ENCODE measurements around the gene KCNH5. TPM values are rescaled to one million over a fixed set of nuclear protein-coding genes. Genes with fewer than 3 reads are reported as not detected.

KCNH5 gene
- polyA plus RNA-seq, 1 of the 3 experiments (the other 2 are of a cell fraction), result not detected

GRCh38 chr14:63006531-63006930 is 38.7 kb downstream of the KCNH5 start:
- H2AFZ ChIP-seq (ENCODE audit: low read depth), result no peak overlapping the region
- H3K9ac ChIP-seq, result no peak overlapping the region
- DNase-seq, result no peak
- H3K9me2 ChIP-seq, result no peaks in the 10 kb centered on the region
- no peak overlapping the region for H3K4me3 ChIP-seq (ENCODE audit: low read depth in 2 of 2, low read length in 1 of 2)
- H3K27ac ChIP-seq (ENCODE audit: low read depth in 2 of 2, low read length in 1 of 2), result no peak overlapping the region
- no peaks in the 10 kb centered on the region for H3K4me1 ChIP-seq (ENCODE audit: control insufficient read depth in 1 of 2, insufficient read depth in 2 of 2, low read depth in 1 of 2, low read length in 1 of 2)
- POLR2A ChIA-PET, result no interaction called here
- H3K9me3 ChIP-seq, result no peaks in the 10 kb centered on the region
- CTCF ChIA-PET, result interaction anchor here (0.9 kb wide), 1 partner anchor 9 kb away, joined by 3 read pairs; no protein-coding TSS in a partner anchor
- no peaks in the 10 kb centered on the region for H3K79me2 ChIP-seq (ENCODE audit: insufficient read depth)
- no peak overlapping the region for H3K4me2 ChIP-seq
- no peaks in the 10 kb centered on the region for H3K27me3 ChIP-seq (ENCODE audit: insufficient read depth)
- TF ChIP-seq RFX5 (IDR thresholded peaks at IDR 0.05; ENCODE audit: low read length), result no peak
- TF ChIP-seq REST (IDR thresholded peaks at IDR 0.05; ENCODE audit: low read depth, low read length), result no peak
- TF ChIP-seq, protein P1, sequence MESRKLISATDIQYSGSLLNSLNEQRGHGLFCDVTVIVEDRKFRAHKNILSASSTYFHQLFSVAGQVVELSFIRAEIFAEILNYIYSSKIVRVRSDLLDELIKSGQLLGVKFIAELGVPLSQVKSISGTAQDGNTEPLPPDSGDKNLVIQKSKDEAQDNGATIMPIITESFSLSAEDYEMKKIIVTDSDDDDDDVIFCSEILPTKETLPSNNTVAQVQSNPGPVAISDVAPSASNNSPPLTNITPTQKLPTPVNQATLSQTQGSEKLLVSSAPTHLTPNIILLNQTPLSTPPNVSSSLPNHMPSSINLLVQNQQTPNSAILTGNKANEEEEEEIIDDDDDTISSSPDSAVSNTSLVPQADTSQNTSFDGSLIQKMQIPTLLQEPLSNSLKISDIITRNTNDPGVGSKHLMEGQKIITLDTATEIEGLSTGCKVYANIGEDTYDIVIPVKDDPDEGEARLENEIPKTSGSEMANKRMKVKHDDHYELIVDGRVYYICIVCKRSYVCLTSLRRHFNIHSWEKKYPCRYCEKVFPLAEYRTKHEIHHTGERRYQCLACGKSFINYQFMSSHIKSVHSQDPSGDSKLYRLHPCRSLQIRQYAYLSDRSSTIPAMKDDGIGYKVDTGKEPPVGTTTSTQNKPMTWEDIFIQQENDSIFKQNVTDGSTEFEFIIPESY (IDR thresholded peaks at IDR 0.05; ENCODE audit: borderline replicate concordance, low read depth), result no peak
- H3F3A ChIP-seq (replicated peaks; ENCODE audit: insufficient read depth), result no peaks in the 10 kb centered on the region
- H3K36me3 ChIP-seq (replicated peaks in 1 of 2; ENCODE audit: control insufficient read depth in 1 of 2, insufficient read depth in 2 of 2, low read length in 1 of 2), result no peaks in the 10 kb centered on the region
- no peaks in the 10 kb centered on the region for H4K20me1 ChIP-seq (ENCODE audit: insufficient read depth)
- 88% methylated on average over 2 of the region's 2 CpGs for WGBS (ENCODE audit: low lambda C conversion rate)

GRCh38 chr14:62994096-62994495 is 51.2 kb downstream of the KCNH5 start:
- TF ChIP-seq RFX5 (IDR thresholded peaks at IDR 0.05; ENCODE audit: low read length) (no peak), SMC3 (IDR thresholded peaks at IDR 0.05; ENCODE audit: low read depth, low read length) (no peak), FOXM1 (IDR thresholded peaks at IDR 0.05; ENCODE audit: low read depth) (no peak), JUND (IDR thresholded peaks at IDR 0.05) (no peak), RCOR1 (IDR thresholded peaks at IDR 0.05; ENCODE audit: low read length) (no peak), FOXJ3 (CRISPR knock-in tag; IDR thresholded peaks at IDR 0.05) (no peak), POLR2AphosphoS5 (IDR thresholded peaks at IDR 0.05; ENCODE audit: low read depth, low read length) (no peak), MAX (IDR thresholded peaks at IDR 0.05; ENCODE audit: low read depth) (no peak)
- TF ChIP-seq, protein P2, sequence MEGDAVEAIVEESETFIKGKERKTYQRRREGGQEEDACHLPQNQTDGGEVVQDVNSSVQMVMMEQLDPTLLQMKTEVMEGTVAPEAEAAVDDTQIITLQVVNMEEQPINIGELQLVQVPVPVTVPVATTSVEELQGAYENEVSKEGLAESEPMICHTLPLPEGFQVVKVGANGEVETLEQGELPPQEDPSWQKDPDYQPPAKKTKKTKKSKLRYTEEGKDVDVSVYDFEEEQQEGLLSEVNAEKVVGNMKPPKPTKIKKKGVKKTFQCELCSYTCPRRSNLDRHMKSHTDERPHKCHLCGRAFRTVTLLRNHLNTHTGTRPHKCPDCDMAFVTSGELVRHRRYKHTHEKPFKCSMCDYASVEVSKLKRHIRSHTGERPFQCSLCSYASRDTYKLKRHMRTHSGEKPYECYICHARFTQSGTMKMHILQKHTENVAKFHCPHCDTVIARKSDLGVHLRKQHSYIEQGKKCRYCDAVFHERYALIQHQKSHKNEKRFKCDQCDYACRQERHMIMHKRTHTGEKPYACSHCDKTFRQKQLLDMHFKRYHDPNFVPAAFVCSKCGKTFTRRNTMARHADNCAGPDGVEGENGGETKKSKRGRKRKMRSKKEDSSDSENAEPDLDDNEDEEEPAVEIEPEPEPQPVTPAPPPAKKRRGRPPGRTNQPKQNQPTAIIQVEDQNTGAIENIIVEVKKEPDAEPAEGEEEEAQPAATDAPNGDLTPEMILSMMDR (IDR thresholded peaks at IDR 0.05), result no peak
- Histone ChIP-seq H3K79me2 (ENCODE audit: insufficient read depth) (no peaks in the 10 kb centered on the region), H3K27ac (ENCODE audit: low read depth in 2 of 2, low read length in 1 of 2) (no peak overlapping the region), H3K9me2 (no peaks in the 10 kb centered on the region; the same call in 1 of the 2 replicates), H3K9ac (no peak overlapping the region), H4K20me1 (ENCODE audit: insufficient read depth) (no peaks in the 10 kb centered on the region), H3F3A (replicated peaks; ENCODE audit: insufficient read depth) (no peaks in the 10 kb centered on the region), H2AFZ (ENCODE audit: low read depth) (no peak overlapping the region), H3K4me1 (ENCODE audit: control insufficient read depth in 1 of 2, insufficient read depth in 2 of 2, low read depth in 1 of 2, low read length in 1 of 2) (no peaks in the 10 kb centered on the region), H3K27me3 (ENCODE audit: insufficient read depth) (no peaks in the 10 kb centered on the region), H3K4me3 (ENCODE audit: low read depth in 2 of 2, low read length in 1 of 2) (no peak overlapping the region), H3K4me2 (no peak overlapping the region), H3K36me3 (replicated peaks in 1 of 2; ENCODE audit: control insufficient read depth in 1 of 2, insufficient read depth in 2 of 2, low read length in 1 of 2) (no peaks in the 10 kb centered on the region), H3K9me3 (no peaks in the 10 kb centered on the region)
- CTCF ChIA-PET, result no interaction called here
- DNase-seq, result no peak
- POLR2A ChIA-PET, result no interaction called here

Measured in SK-N-SH (cell line).